Measurements from ENCODE around the gene ABI3BP. TPM values are rescaled to one million over a fixed set of nuclear protein-coding genes. Genes with fewer than 3 reads are reported as not detected.

Gene ABI3BP
- total RNA-seq, 2 experiments from 2014 or later: not detected

GRCh38 chr3:101038393-101038792 lies 45.2 kb upstream of the ABI3BP start:
- CTCF ChIA-PET: no interaction called here
- no peak overlapping the region for H3K27ac Mint-ChIP-seq
- H3K36me3 ChIP-seq (ENCODE audit: insufficient read depth, low read length): no peaks in the 10 kb centered on the region
- no peaks in the 10 kb centered on the region for H3K36me3 Mint-ChIP-seq (ENCODE audit: low read depth)
- POLR2A ChIA-PET: no interaction called here
- intact Hi-C loops (cut with DNase I, micrococcal nuclease): no loop called here
- H3K27me3 Mint-ChIP-seq: no peaks in the 10 kb centered on the region
- DNase-seq: no peak
- TF ChIP-seq CTCF (IDR thresholded peaks at IDR 0.05): no peak
- H3K9me3 ChIP-seq (ENCODE audit: control insufficient read depth in 1 of 2, insufficient read depth in 1 of 2, low read length in 2 of 2): no peaks in the 10 kb centered on the region
- H3K4me3 Mint-ChIP-seq: no peak overlapping the region
- ATAC-seq (ENCODE audit: poor library complexity): no peak
- H3K4me1 Mint-ChIP-seq (ENCODE audit: low read depth): no peaks in the 10 kb centered on the region
- H3K27me3 ChIP-seq (ENCODE audit: control insufficient read depth in 1 of 2, insufficient read depth in 2 of 2, low read length in 2 of 2): no peaks in the 10 kb centered on the region
- no peaks in the 10 kb centered on the region for H3K4me1 ChIP-seq (ENCODE audit: insufficient read depth, low read length)
- H3K4me3 ChIP-seq (ENCODE audit: low read length): no peak overlapping the region
- H3K9me3 Mint-ChIP-seq: no peaks in the 10 kb centered on the region
- H3K27ac ChIP-seq (ENCODE audit: low read depth in 1 of 2, low read length in 2 of 2): no peak overlapping the region

GRCh38 chr3:101037613-101038012 lies 44.4 kb upstream of the ABI3BP start:
- Mint-ChIP-seq H3K4me3 (no peak overlapping the region), H3K27ac (no peak overlapping the region), H3K4me1 (ENCODE audit: low read depth) (no peaks in the 10 kb centered on the region), H3K9me3 (no peaks in the 10 kb centered on the region), H3K27me3 (no peaks in the 10 kb centered on the region), H3K36me3 (ENCODE audit: low read depth) (no peaks in the 10 kb centered on the region)
- intact Hi-C loops (cut with DNase I, micrococcal nuclease): no loop called here
- Histone ChIP-seq H3K9me3 (ENCODE audit: control insufficient read depth in 1 of 2, insufficient read depth in 1 of 2, low read length in 2 of 2) (no peaks in the 10 kb centered on the region), H3K4me1 (ENCODE audit: insufficient read depth, low read length) (no peaks in the 10 kb centered on the region), H3K36me3 (ENCODE audit: insufficient read depth, low read length) (no peaks in the 10 kb centered on the region), H3K27ac (ENCODE audit: low read depth in 1 of 2, low read length in 2 of 2) (no peak overlapping the region), H3K4me3 (ENCODE audit: low read length) (no peak overlapping the region), H3K27me3 (ENCODE audit: control insufficient read depth in 1 of 2, insufficient read depth in 2 of 2, low read length in 2 of 2) (no peaks in the 10 kb centered on the region)
- ATAC-seq (ENCODE audit: poor library complexity) (no peak), DNase-seq (no peak)
- POLR2A ChIA-PET: no interaction called here
- CTCF ChIA-PET: no interaction called here
- no peak for TF ChIP-seq CTCF (IDR thresholded peaks at IDR 0.05)

- ChIA-PET CTCF (no interaction called here), POLR2A (no interaction called here)
- intact Hi-C loops (cut with DNase I, micrococcal nuclease): no loop called here
- H3K27me3 ChIP-seq (ENCODE audit: control insufficient read depth in 1 of 2, insufficient read depth in 2 of 2, low read length in 2 of 2): no peaks in the 10 kb centered on the region
- Mint-ChIP-seq H3K4me3 (no peak overlapping the region), H3K9me3 (peaks cover 1% of the 10 kb centered on the region), H3K36me3 (ENCODE audit: low read depth) (no peaks in the 10 kb centered on the region), H3K27ac (no peak overlapping the region), H3K4me1 (ENCODE audit: low read depth) (no peaks in the 10 kb centered on the region), H3K27me3 (no peaks in the 10 kb centered on the region)
- no peak for TF ChIP-seq CTCF (IDR thresholded peaks at IDR 0.05)
- no peaks in the 10 kb centered on the region for H3K9me3 ChIP-seq (ENCODE audit: control insufficient read depth in 1 of 2, insufficient read depth in 1 of 2, low read length in 2 of 2)
- DNase-seq: no peak
- H3K27ac ChIP-seq (ENCODE audit: low read depth in 1 of 2, low read length in 2 of 2): no peak overlapping the region
- H3K36me3 ChIP-seq (ENCODE audit: insufficient read depth, low read length): no peaks in the 10 kb centered on the region
- H3K4me3 ChIP-seq (ENCODE audit: low read length): no peak overlapping the region
- ATAC-seq (ENCODE audit: poor library complexity): no peak
- no peaks in the 10 kb centered on the region for H3K4me1 ChIP-seq (ENCODE audit: insufficient read depth, low read length)
Measured at GRCh38 chr3:101036676-101037075, 43.5 kb upstream of the ABI3BP start.

Measured in CD4-positive, alpha-beta T cell (primary cell).